ENCODE results near the gene TSPEAR. TPM values are rescaled to one million over a fixed set of nuclear protein-coding genes. Genes with fewer than 3 reads are reported as not detected.

Gene TSPEAR
- total and polyA plus RNA-seq, 2 of the 13 experiments (the other 11 are each of a cell fraction or from before 2014, with no cell fraction given), result 0.07 to 0.32 TPM

- no peak for TF ChIP-seq SPEN (CRISPR knock-in tag; IDR thresholded peaks at IDR 0.05; ENCODE audit: low read depth)
- TF ChIP-seq ZNF263 (CRISPR knock-in tag; IDR thresholded peaks at IDR 0.05), result no peak
These were observed 37.2 kb upstream of the TSPEAR start (continued) for GRCh38 chr21:44748621-44749020.

- H3K4me1 ChIP-seq (ENCODE audit: insufficient read depth, low read length), result no peaks in the 10 kb centered on the region
- no peaks in the 10 kb centered on the region for H3K79me2 ChIP-seq (ENCODE audit: insufficient read depth, low read length)
- CTCF ChIA-PET (ENCODE audit: low intra/inter-chr PET ratio, low total read pairs), result no interaction called here
- 5% methylated on average over 1 of the region's 1 CpG for WGBS (ENCODE audit: low lambda C conversion rate)
- no peak overlapping the region for H3K9ac ChIP-seq (ENCODE audit: insufficient read depth, low read depth, low read length)
- no peak for FAIRE-seq
- DNase-seq (ENCODE audit: low spot score), result peak; percentile 30
- H3K27ac ChIP-seq (ENCODE audit: extremely low read length, insufficient read depth, low read length), result no peak overlapping the region
- no TSS peak for BruUV-seq (replicated peaks)
- no peak overlapping the region for H2AFZ ChIP-seq (ENCODE audit: low read length)
- no peak for ATAC-seq
- intact Hi-C loops (cut with micrococcal nuclease; ENCODE audit: unreplicated experiment) (loop anchor here (5.0 kb wide), 1 partner anchor 230 kb away; no protein-coding TSS in a partner anchor), in situ Hi-C loops (cut with HindIII; ENCODE audit: extremely low pct_ligation_motif_present, low pct_unique_long_range_greater_than_20kb) (no loop called here)
- POLR2A ChIA-PET, result interaction anchor here (1.1 kb wide), 1 partner anchor 232 kb away, joined by 3 read pairs; no protein-coding TSS in a partner anchor
- H3K4me3 ChIP-seq (replicated peaks in 1 of 3; ENCODE audit: insufficient read depth in 1 of 3, low read depth in 2 of 3, low read length in 3 of 3), result no peak overlapping the region
- no peaks in the 10 kb centered on the region for H4K20me1 ChIP-seq (ENCODE audit: insufficient read depth, low read length)
- H3K9me3 ChIP-seq (ENCODE audit: low read length), result no peaks in the 10 kb centered on the region
- H3K36me3 ChIP-seq (replicated peaks in 1 of 2; ENCODE audit: control insufficient read depth in 1 of 2, insufficient read depth in 2 of 2, low read length in 2 of 2), result no peaks in the 10 kb centered on the region
- H3K27me3 ChIP-seq (ENCODE audit: control insufficient read depth in 1 of 2, insufficient read depth in 2 of 2, low read length in 2 of 2), result peaks cover 3 to 12% of the 10 kb centered on the region in 2 experiments; a peak in 4 of 5 replicates
- no peak overlapping the region for H3K4me2 ChIP-seq (ENCODE audit: low read depth, low read length)
- TF ChIP-seq HDAC6 (IDR thresholded peaks at IDR 0.05; ENCODE audit: low read depth, low read length) (no peak), MAFF (IDR thresholded peaks at IDR 0.05; ENCODE audit: low read depth, low read length) (peak; percentile 83), ZNF569 (CRISPR knock-in tag; IDR thresholded peaks at IDR 0.05; ENCODE audit: borderline replicate concordance) (no peak), ZNF777 (CRISPR knock-in tag; IDR thresholded peaks at IDR 0.05) (no peak), RAD21 (CRISPR knock-in tag; IDR thresholded peaks at IDR 0.05) (peak; percentile 17; the same call in 1 of the 2 replicates), ZHX2 (IDR thresholded peaks at IDR 0.05; ENCODE audit: low read depth) (no peak), ZHX2 (CRISPR knock-in tag; IDR thresholded peaks at IDR 0.05; ENCODE audit: borderline replicate concordance) (no peak)
- TF ChIP-seq, protein P1, sequence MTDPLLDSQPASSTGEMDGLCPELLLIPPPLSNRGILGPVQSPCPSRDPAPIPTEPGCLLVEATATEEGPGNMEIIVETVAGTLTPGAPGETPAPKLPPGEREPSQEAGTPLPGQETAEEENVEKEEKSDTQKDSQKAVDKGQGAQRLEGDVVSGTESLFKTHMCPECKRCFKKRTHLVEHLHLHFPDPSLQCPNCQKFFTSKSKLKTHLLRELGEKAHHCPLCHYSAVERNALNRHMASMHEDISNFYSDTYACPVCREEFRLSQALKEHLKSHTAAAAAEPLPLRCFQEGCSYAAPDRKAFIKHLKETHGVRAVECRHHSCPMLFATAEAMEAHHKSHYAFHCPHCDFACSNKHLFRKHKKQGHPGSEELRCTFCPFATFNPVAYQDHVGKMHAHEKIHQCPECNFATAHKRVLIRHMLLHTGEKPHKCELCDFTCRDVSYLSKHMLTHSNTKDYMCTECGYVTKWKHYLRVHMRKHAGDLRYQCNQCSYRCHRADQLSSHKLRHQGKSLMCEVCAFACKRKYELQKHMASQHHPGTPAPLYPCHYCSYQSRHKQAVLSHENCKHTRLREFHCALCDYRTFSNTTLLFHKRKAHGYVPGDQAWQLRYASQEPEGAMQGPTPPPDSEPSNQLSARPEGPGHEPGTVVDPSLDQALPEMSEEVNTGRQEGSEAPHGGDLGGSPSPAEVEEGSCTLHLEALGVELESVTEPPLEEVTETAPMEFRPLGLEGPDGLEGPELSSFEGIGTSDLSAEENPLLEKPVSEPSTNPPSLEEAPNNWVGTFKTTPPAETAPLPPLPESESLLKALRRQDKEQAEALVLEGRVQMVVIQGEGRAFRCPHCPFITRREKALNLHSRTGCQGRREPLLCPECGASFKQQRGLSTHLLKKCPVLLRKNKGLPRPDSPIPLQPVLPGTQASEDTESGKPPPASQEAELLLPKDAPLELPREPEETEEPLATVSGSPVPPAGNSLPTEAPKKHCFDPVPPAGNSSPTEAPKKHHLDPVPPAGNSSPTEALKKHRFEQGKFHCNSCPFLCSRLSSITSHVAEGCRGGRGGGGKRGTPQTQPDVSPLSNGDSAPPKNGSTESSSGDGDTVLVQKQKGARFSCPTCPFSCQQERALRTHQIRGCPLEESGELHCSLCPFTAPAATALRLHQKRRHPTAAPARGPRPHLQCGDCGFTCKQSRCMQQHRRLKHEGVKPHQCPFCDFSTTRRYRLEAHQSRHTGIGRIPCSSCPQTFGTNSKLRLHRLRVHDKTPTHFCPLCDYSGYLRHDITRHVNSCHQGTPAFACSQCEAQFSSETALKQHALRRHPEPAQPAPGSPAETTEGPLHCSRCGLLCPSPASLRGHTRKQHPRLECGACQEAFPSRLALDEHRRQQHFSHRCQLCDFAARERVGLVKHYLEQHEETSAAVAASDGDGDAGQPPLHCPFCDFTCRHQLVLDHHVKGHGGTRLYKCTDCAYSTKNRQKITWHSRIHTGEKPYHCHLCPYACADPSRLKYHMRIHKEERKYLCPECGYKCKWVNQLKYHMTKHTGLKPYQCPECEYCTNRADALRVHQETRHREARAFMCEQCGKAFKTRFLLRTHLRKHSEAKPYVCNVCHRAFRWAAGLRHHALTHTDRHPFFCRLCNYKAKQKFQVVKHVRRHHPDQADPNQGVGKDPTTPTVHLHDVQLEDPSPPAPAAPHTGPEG (CRISPR knock-in tag; IDR thresholded peaks at IDR 0.05), result no peak
These were observed 31.2 kb upstream of the TSPEAR start for GRCh38 chr21:44742418-44743153.
